Stimulated activated CD8-positive, alpha-beta memory T cell treated with anti-CD3 and anti-CD28 coated beads, Interleukin-12 subunit alpha, Interleukin-12 subunit beta, amount 100 ng/mL, for 4 hours (primary cell): Measurements from ENCODE around the gene HLA-DMB.

Source experiments
- DNase-seq: peaks from one replicate; pipeline ENCODE4 v3.0.0-alpha.2; 2020; ENCODE audit warnings: low read depth

HLA-DMB gene

DNA sequence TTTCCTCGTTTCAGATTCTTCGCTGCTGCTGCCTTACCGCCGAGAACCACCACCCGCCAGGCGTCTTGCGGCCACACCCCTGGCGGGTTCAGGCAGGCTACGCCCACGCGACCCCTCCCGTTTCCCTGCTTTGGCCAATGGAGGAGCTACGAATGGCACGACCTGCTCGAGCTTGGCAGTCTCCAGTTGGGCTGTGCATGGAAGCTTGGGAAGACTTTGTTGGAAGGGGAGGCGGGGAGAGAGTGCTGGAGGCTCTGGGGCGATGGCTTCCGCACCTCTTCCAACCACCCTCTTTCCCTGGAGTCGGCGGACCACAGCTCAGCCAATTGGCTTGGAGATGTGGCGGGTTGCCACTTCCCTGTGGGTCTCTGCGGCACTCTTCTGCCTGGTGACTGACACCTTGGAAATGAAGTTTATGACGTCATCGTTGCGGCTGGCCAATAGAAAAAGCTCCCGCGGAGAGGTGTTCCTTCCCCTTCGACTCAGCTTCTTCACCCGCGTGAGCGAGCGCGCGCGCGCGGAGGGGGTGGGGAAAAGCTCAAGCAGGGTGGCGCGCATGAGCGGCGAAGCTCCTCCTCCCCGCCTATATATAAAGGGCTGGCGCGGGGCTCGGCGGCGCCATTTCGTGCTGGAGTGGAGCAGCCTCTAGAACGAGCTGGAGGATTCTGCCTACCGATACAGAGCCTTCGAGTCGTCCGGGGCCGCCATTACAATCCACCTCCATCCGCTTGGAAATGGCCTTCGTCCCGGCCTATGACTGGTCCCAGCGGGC, 30.9 kb upstream of the HLA-DMB start:
- DNase-seq: peak; percentile 99

DNA sequence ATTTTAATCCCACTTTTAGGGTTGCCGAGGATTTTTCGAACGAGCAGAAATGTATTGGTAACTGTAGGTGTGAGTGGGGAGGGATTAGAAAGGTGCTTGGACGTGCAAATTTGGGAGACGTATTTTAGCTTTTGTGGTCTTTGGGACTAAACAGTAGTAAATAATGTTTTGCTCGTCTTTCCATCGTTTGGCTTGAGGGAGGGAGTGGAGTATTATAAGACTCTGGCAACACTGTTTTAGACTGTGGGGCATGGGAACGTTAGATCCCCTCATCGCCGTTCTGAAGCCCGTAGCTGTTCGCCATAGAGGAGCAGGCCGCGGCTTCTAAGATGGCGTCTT, 30.4 kb upstream of the HLA-DMB start:
- no peak for DNase-seq

DNA sequence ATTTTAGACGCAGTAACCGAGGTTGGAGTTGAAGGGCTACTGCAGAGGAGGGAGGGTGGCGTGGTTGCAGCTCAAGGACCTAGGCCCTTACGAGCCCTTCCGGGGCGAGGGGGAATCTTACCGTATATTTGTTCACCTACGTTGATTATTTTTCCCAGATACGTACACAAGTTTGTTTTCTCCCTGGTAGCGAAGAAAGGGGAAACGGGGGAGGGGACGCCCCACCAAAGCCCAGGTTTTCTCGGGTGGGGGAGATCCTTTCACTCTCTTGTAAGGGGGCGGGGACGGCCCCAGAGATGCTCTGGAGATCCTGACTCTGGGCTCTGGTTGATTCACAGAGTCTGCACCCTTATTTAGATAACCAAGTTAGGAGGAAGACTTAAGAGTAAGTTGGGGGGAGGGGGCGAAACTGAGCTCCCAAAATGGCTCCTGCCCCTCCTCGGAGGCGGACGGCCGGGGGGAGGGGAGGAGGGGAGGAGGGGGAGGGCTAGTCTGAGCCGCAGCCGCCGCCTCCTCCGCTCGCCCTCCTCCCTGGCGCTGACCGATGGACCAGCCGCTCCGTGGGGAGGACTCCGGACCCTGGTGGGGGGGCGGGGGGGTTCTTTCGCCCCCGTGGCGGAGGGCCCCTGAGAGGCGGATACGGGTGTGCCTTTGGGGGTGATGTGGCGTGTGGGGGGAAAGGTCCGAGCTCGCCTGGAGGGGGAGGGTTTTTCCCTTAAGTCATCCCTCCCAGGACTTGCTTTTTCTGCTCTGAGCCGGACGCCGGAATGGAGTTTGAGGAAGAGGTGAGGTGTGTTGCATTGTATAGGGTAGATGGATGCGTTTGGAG, 29.8 kb upstream of the HLA-DMB start:
- DNase-seq: peak; percentile 62

DNA sequence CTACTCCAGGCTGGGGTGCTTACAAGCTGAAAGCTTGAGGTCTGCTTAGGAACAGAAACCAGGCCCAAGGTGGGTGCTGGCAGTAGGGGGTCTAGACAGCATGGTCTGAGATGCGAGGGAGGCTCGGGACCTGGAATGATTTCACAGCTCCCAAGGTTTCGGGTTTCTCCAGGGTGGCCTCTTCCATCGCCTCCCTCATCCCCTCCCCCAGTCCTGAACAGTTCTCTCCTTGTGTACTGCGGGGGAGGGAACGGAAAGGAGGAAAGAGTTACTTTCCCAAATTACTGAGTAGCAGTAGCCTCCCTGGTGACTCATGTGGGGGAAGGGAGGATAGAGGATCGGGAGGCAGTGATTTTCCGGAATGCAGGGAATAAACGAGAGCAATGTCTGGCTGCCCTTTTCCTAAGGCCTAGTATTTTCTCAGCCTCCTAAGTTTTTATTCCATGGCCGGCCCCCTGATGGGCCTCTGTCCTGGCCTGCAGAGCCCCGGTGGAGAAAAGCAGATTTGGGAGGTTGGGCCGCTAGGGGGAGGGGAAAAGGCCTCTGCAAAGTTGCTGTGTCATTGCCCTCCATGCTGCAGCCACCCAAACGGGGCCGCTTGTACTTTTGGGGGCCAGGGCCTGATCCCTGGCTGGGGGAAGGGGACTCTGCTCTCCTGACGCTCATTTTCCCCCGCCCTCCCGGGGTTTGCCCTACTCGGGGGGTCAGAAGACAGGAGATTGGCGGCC, 29.0 kb upstream of the HLA-DMB start:
- DNase-seq: peak; percentile 59

DNA sequence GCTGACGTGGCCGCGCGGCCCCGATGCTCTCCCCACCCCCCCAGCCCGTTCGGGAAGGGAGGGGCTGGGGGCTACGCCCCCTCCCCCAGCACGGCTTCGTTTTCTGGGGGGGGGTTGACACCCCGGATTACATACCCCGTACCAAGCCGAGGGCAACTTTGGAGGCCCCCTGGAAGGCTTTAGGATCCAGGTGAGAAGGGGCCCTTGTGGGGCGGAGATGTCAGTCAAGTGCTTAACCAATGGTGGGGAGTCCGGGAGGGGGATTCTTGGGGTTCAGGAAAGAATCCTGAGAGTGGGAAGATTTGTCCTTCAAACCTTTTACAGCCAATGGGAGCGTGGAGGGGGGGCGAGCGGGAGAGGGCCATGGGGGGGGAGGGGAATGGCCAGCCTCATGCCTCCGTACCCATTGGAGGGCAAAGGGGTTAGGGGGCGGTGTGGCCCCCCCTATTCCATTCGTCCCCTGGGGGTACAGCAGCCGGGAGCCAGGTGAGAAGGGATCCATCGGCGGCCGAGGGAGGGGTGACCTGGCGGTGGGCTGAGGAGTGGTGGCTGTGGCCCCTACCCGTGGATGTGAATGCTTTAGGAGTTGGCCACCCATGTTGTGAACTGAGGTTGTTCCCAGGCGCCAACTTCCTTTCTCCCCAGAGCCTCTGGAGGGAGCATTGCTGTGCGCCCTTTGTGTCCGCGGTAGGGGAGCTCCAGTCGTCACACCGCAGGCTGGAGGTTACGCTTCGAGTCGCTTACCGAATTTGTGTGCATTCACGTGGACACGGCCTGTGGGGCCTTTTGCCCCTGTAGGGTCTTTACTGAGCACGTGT, 28.2 kb upstream of the HLA-DMB start:
- peak; percentile 35 for DNase-seq

DNA sequence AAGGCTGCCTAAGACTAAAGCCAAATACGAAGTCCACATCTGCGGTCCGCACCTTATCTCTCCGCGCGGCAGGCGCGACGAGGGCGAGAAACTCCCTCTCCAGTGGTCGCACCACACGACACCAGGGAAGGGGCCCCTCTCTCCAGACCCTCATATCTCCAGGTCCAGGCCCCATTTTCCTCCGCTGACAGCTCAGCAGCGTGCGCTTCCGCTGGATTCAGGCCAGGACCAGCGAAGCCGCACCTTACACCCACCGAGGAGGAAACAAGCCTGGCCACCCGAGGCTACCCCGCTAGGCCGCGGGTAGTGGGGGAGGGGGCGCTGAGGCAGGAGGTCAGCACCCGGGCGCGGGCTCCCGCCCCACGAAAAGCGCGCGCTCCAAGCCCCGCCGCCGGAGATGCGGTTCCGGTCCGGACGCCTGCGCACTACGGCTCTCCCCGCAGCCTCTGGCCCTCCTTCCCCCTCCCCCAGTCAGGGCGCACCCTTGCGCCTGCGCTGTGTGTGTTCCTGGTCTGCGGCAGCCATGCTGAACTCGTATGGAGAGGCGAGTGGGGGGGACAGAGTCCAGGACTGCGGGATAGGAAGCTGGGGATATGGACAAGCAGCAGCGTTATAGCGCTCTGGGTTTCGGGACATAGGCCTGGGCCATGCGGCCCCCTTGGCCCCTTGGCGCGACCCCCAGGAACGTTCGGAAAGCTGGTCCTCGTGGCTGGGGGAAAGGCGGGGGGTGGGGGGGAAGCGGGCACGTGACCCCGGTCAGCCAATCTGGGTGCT, 27.5 kb upstream of the HLA-DMB start, which contains the start of gene BRD2:
TSS of gene BRD2 (plus strand) at position 502 of the 774 bp plus-strand sequence. CDS start 4,305 bp downstream, outside the sequence.
- DNase-seq: peak; percentile 95

DNA sequence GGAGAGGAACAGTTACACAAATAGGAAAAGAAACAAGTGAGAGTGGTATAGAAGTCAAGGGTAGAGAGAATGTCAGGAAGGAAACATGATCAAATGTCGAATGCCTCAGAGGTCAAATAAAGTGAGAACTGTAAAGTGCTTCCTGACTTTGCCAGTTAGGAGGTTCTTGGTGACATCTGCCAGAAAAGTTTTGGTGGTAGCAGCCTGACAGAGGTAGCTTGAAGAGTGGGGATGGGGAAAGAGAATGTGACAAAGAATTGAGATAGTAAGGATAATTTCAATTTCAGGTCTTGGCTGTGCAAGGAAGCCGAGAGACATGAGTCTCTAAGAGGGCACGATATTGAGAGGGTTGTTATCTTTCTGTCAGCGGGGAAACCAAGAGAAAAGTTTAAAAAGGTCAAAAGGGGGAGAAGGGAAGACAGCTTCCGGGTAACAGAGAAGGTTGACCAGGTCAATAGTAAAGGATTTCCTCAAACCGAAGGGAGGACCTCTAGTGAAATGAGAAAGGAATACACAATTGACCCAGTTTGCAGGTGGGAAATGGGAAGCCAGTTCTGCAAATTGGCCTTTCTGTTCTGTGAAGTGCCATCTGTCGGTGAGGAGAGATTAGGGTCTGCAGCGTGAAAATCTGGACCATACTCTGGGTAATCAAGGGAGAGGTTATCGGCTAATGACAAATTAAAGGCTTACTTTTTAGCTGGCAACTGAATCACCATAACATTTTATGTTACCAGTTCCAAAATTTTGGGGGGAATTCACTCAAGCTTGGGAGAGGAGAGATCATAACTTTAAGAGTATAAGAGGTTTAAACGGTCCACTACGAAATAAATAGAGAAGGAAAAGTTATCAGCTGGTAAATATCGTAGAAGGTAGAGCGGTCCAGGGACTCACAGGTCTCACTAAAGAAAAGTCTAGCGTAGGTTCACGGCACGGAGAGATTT, 26.6 kb upstream of the HLA-DMB start:
- DNase-seq: no peak

DNA sequence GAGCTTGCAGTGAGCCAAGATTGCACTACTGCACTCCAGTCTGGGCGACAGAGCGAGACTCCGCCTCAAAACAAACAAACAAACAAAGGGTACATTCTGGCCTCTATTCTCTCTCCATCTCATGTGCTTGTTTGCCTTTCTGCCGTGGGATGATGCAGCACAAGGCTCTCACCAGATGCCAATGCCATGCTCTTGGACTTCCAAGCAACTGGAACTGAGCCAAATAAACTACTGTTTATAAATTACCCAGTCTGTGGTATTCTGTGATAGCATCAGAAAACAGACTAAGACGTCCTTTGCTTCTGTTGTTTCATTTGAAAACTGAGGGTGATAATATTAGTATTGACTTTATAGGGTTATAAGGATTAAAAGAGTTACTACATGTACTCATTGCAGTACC, 23.9 kb upstream of the HLA-DMB start:
- DNase-seq: no peak

DNA sequence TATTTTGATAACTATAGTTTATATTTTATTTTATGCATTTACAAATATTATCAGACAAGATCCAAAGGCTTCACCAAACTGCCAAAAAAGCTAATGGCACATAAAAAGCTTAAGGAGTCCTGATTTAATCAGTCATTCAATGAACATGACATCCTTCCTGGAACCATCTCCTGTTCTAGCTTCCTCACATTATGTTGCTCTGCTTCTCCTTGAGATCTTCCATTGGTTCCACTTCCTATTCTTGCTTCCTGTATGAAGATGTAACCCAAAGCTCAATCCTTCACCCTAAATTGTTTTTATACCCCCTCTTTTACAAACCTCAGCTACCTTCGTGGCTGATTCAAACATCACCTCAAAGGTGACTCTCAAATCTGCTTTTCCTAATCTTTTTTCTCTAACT, 23.0 kb upstream of the HLA-DMB start:
- no peak for DNase-seq

DNA sequence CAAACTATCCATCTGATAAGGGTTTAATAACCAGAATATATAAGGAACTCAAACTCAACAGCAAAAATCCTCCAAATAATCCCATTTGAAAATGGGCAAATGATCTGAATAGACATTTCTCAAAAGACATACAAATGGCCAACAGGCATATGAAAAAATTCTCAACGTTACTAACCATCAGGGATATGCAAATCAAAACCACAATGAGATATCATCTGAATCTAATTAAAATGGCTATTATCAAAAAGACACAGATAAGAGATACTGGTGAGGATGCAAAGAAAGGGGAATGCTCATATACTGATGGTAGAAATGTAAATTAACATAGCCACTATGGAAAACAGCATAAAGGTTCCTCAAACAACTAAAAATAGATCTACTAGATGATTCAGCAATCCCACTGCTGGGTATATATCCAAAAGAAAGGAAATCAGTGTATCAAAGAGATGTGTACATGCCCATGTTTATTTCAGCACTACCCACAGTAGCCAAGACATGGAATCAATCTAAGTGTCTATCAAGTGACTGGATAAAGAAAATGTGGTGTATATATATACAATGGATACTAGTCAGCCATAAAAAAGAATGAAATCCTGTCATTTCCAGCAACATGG, 21.5 kb upstream of the HLA-DMB start:
- no peak for DNase-seq

DNA sequence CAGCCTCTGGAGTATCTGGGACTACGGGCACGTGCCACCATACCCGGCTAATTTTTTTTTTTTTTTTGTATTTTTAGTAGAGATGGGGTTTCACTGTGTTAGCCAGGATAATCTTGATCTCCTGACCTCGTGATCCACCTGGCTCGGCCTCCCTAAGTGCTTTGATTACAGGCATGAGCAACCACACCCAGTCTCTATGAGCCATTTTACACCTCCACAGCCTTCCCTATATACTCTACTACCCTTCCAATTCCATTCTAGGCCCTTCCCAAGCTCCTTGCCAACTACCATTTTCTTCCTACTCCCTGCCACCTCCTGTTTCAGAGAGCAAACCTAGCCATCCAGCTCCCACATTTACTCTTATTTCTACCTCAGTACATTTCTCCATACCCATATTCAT, 19.7 kb upstream of the HLA-DMB start:
- no peak for DNase-seq

DNA sequence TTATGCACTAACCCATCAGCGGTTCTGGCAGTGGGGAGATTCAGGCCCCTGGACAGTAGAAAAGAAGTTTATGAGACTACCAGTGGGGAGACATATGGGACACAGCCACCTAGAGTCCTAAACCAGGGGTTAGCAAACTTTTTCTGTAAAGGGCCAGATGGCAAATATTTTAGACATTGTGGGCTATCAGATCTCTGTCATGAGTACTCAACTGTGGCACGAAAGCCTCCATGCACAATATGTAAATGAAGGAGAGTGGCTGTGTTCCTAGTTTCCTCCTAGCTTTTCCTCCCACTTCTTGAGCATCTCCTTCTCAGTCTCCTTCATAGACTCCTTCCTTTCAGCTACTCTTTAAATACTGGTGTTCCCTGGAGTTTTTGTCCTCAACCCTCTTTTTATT, 15.3 kb upstream of the HLA-DMB start:
- DNase-seq: no peak

DNA sequence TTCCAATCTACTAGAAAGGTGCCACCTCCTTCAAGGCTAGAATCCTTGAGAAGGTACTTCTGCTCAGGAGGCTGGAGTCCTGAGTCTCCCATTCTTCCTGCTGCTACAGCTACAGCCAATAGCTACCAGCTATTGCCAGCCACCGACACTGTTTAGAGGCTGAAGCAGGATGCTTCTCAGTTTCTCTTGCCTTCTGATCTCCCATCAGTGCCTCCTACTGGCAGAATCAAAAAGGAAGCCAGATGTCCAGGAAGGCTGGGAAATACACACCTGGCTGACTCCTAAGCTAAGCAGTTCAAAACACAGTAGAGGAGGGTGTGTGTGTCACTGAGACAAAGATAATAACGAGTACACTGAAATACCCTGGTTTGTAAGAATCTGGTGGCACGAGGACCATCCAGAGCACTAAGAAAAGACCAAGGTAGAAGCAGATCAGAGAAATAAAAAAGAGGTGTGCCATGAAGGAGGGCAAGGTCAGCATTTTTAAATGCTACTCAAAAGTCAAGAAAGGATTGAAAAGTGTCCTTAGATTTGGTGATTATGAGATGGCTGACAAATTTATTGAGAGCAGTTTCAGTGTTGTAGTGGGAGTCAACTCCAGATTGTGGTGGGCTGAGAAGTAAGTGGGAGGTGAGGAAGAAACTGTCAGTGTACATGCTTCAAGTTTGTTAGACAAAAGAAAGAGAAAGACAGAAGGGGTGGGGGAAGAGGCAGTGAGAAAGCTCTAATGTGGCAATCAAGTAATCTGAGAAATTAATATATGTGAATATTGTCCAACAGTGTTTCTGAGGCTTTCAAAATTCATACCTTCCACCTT, 14.4 kb upstream of the HLA-DMB start:
- DNase-seq: no peak

DNA sequence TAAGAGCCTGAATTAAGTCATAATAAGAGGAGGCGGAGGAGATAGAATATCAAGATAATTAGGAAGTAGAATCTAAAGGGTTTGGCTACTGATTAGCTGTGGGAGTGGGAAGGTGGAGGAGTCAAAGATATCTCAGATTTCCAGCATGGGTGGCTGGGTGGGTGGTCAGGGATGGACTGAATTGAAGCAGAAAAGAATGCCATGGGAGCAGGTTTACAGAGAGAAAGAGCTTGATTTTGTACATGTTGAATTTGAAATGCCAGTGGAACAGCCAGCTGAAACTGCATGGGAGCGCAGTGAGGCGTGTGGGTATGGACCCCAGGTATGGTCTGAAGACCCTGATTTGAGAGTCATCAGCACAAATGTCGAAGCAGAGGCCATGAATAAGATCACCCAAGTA, 13.4 kb upstream of the HLA-DMB start:
- no peak for DNase-seq

DNA sequence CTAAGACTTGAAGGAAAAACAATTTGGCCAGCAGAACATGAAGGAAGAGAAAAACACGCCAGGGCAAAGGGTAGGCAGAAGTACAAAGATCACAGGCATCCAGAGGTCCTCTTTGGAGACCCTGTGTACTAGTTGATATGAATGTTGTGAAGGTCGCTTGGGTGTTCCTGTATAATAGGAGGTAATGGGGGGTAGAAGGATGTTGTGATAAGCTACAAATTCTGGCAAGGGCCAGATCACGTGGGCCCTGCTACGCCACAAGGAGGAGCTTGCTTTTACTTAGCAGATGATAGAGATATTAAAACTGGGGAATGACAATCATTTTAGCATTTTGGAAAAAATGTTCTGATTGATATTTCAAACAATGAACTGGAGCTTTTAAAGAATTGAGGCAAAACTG, 12.9 kb upstream of the HLA-DMB start:
- DNase-seq: no peak

DNA sequence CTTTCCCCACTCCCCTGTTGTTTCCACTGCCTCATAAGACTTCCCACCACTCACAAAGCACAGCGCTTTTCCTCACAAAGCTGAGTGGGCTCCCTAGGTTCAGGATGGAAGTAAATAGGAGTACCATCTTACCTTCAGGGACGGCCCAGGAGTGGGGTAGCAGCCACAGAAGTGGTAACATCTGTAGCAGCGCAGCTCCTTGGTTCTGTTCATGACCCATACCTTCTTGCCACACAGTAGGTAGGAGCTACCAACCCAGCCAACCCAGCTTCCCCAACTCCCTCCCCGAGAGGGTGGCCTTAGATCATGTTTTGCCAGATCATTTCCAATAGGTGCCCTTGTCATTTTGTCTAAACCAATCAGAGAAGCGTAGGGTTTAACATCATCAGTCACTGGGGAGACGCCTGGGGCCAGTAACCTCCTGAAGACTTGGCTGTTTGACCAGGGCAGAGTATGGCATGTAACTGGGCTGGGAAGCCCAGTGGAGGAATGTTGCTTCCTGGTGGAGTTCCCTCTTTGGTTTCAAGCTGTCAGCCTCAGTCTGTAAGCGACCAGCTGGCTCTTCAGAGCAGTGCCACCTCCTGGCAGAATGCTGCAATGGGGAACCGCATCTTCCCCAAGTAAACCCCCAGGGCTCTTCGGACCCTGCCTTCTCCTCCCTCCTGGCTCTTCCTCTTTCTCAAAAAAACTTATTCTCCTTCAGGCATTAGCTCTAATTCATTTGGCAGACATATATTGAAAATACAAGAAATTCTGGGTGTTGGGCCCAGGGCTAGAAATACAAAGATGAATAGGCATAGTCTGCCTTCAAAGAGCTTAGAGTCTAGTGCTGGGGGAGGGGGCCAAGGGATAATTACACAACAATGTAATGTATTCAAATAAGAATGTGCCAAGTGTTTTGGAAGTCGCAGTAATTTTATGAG, 12.2 kb upstream of the HLA-DMB start, which contains the start of gene HLA-DMA:
TSS of gene HLA-DMA (minus strand) at position 281 of the 923 bp plus-strand sequence. CDS start at position 220, 61 bp downstream.
- peak; percentile 56 for DNase-seq

DNA sequence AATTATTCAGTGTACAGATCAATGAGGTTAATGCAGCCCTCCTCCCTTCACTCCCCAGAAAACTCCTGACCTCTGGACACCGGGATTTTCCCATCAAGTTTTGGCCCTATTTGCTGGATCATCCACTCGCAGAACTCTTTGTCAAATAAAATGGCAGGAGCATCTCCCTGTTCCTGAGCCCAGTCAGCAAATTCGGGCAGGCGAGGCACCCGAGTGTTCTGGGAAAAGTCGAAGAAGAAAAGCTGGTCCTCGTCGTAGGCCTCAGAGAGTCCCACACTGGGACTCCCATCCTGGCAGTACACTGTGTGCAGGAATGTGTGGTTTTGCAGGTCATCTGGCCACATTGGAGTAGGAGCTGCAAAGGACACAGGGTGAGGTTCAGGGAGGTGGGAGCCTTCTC, 9.6 kb upstream of the HLA-DMB start:
- DNase-seq: no peak
